Myocyte (in vitro differentiated cells): ENCODE data around the gene CCDC174. TPM values are rescaled to one million over a fixed set of nuclear protein-coding genes. Genes with fewer than 3 reads are reported as not detected.

Experiments
- DNase-seq: peaks from one replicate; pipeline ENCODE4 v3.0.0-alpha.2; 2012; ENCODE audit warnings: low read depth
- total RNA-seq: library from RNA; depleted of rRNA; stranded (reverse); fragments of >200 nt; gene quantifications from 2 replicates; pipeline ENCODE4 v1.2.3, GENCODE V29; 2014

Gene CCDC174
- total RNA-seq, 1 donor from 2014 or later, result 14.1 TPM

- no peak for DNase-seq
Measured at GRCh38 chr3:14625443-14625842, 26.1 kb upstream of the CCDC174 start.

- no peak for DNase-seq
Measured at GRCh38 chr3:14627815-14628214, 23.7 kb upstream of the CCDC174 start.

- DNase-seq, result no peak
Measured at GRCh38 chr3:14628406-14628805, 23.2 kb upstream of the CCDC174 start.

- no peak for DNase-seq
Measured at GRCh38 chr3:14630404-14631100, 21.0 kb upstream of the CCDC174 start.

GRCh38 chr3:14631101-14631497 is 20.5 kb upstream of the CCDC174 start:
- no peak for DNase-seq

GRCh38 chr3:14631687-14632441 is 19.7 kb upstream of the CCDC174 start:
- DNase-seq, result no peak

- DNase-seq, result no peak
Measured at GRCh38 chr3:14632442-14632930, 19.1 kb upstream of the CCDC174 start.

- no peak for DNase-seq
Measured at GRCh38 chr3:14633417-14633816, 18.1 kb upstream of the CCDC174 start.

GRCh38 chr3:14633819-14634424 is 17.6 kb upstream of the CCDC174 start:
- peak; percentile 34 for DNase-seq

GRCh38 chr3:14634763-14635400 is 16.7 kb upstream of the CCDC174 start:
- DNase-seq, result no peak

- no peak for DNase-seq
Measured at GRCh38 chr3:14636496-14637087, 15.0 kb upstream of the CCDC174 start.

GRCh38 chr3:14640157-14640562 is 11.4 kb upstream of the CCDC174 start:
- DNase-seq, result no peak

- no peak for DNase-seq
Measured at GRCh38 chr3:14640734-14641133, 10.8 kb upstream of the CCDC174 start.

GRCh38 chr3:14641346-14641745 is 10.2 kb upstream of the CCDC174 start:
- DNase-seq, result no peak

GRCh38 chr3:14645453-14645852 is 6.1 kb upstream of the CCDC174 start:
- no peak for DNase-seq

GRCh38 chr3:14646131-14646573 is 5.4 kb upstream of the CCDC174 start:
- DNase-seq, result no peak

GRCh38 chr3:14646589-14647413 is 4.8 kb upstream of the CCDC174 start:
- no peak for DNase-seq

GRCh38 chr3:14647976-14648955 is 3.3 kb upstream of the CCDC174 start:
- peak; percentile 26 for DNase-seq

GRCh38 chr3:14649466-14649865 is 2.1 kb upstream of the CCDC174 start:
- no peak for DNase-seq
